K562 (cell line): Measurements from ENCODE around the gene LAMB3. TPM values are rescaled to one million over a fixed set of nuclear protein-coding genes. Genes with fewer than 3 reads are reported as not detected.

Source experiments
- ATF1 ChIP-seq, 2 experiments: fragments of 450-650 bp in 1 of 2; IDR thresholded peaks; 2 replicates each; pipeline ENCODE4 v1.6.1; 2016; ENCODE audit warnings: missing compliant biosample characterization in 1 of 2, missing genetic modification characterization in 1 of 2
- FOXK2 ChIP-seq, 2 experiments: fragments of 450-650 bp; IDR thresholded peaks in 1 of 2; conservative IDR thresholded peaks in 1 of 2; 2 replicates each; pipeline ENCODE4 v1.6.1; 2016; ENCODE audit warnings: low read depth in 2 of 2, mild to moderate bottlenecking in 1 of 2
- JUNB ChIP-seq: fragments of 450-650 bp; formaldehyde crosslinking; conservative IDR thresholded peaks from 2 replicates; pipeline ENCODE4 v1.4.0; 2020; ENCODE audit warnings: mild to moderate bottlenecking
- KDM5B ChIP-seq: fragments of 200-600 bp; sonication (generic); IDR thresholded peaks from 2 replicates; pipeline ENCODE4 v1.6.1; 2012; ENCODE audit warnings: low read depth, mild to moderate bottlenecking, moderate library complexity, low read length, control low read depth, inconsistent platforms; ENCODE audit not compliant: insufficient replicate concordance
- NFYB ChIP-seq: IDR thresholded peaks from 2 replicates; pipeline ENCODE4 v1.6.1; 2011; ENCODE audit warnings: mild to moderate bottlenecking, moderate library complexity; ENCODE audit not compliant: insufficient read length; ENCODE audit errors: extremely low read depth
- NR2C1 ChIP-seq, 2 experiments: fragments of 450-650 bp; IDR thresholded peaks; 2 replicates each; pipeline ENCODE4 v1.6.1; 2017; ENCODE audit warnings: mild to moderate bottlenecking in 2 of 2, antibody characterized with exemption in 1 of 2, inconsistent platforms in 1 of 2, missing compliant biosample characterization in 1 of 2, missing genetic modification characterization in 1 of 2
- ZNF561 ChIP-seq: fragments of 450-650 bp; formaldehyde crosslinking; conservative IDR thresholded peaks from 2 replicates; pipeline ENCODE4 v1.4.0; 2020; ENCODE audit warnings: mild to moderate bottlenecking, moderate library complexity
- ZNF766 ChIP-seq: fragments of 200-800 bp; sonication (Bioruptor generic); conservative IDR thresholded peaks from 2 replicates; pipeline ENCODE4 v1.6.1; 2016; ENCODE audit warnings: missing genetic modification characterization, missing compliant biosample characterization
- polyA plus RNA-seq, 8 experiments: library from polyadenylated mRNA; depleted of rRNA in 4 of 8; stranded (reverse) in 5 of 8; unstranded in 3 of 8; fragments of >200 nt; fragmentation: Nextera tagmentation in 2 of 8; fragmentation: Illumina TruSeq in 1 of 8; extraction: Ambion mirVana in 2 of 8; extraction: Trizol in 1 of 8; gene quantifications; 2 replicates each; pipeline versions ENCODE4 v1.2.1 to v1.2.3, GENCODE V29; 2011 to 2014; ENCODE audit warnings: inconsistent platforms in 1 of 8, missing spikeins in 1 of 8
- total RNA-seq, 7 experiments: library from RNA; depleted of rRNA in 6 of 7; stranded (reverse); fragments of >200 nt in 6 of 7; fragmentation: Illumina TruSeq in 2 of 7; extraction: Trizol in 2 of 7; gene quantifications; 2 replicates each; pipeline versions ENCODE4 v1.2.1 to v1.2.3, GENCODE V29; 2011 to 2021; ENCODE audit warnings: low replicate concordance in 1 of 7
- TF ChIP-seq, protein P1 (sequence below): IDR thresholded peaks from 3 replicates; pipeline ENCODE4 v1.6.1; 2011; ENCODE audit warnings: borderline replicate concordance, mild to moderate bottlenecking, moderate library complexity; ENCODE audit not compliant: insufficient read length; ENCODE audit errors: extremely low read depth
- TF ChIP-seq, protein P2 (sequence below): fragments of 250-450 bp; sonication (Bioruptor Pico); IDR thresholded peaks from 2 replicates; pipeline ENCODE4 v1.5.0; 2021; ENCODE audit warnings: mild to moderate bottlenecking, borderline replicate concordance
- TF ChIP-seq, protein P3 (sequence below): fragments of 250-450 bp; sonication (Bioruptor Pico); IDR thresholded peaks from 2 replicates; pipeline ENCODE4 v1.4.0; 2020
- TF ChIP-seq, protein P4 (sequence below): fragments of 250-450 bp; sonication (Bioruptor Pico); IDR thresholded peaks from 2 replicates; pipeline ENCODE4 v1.5.0; 2021

Gene LAMB3
- total and polyA plus RNA-seq, 9 of the 15 experiments (the other 6 are each of a cell fraction or from before 2014, with no cell fraction given), result 0.08 to 1.3 (median 0.91) TPM

DNA sequence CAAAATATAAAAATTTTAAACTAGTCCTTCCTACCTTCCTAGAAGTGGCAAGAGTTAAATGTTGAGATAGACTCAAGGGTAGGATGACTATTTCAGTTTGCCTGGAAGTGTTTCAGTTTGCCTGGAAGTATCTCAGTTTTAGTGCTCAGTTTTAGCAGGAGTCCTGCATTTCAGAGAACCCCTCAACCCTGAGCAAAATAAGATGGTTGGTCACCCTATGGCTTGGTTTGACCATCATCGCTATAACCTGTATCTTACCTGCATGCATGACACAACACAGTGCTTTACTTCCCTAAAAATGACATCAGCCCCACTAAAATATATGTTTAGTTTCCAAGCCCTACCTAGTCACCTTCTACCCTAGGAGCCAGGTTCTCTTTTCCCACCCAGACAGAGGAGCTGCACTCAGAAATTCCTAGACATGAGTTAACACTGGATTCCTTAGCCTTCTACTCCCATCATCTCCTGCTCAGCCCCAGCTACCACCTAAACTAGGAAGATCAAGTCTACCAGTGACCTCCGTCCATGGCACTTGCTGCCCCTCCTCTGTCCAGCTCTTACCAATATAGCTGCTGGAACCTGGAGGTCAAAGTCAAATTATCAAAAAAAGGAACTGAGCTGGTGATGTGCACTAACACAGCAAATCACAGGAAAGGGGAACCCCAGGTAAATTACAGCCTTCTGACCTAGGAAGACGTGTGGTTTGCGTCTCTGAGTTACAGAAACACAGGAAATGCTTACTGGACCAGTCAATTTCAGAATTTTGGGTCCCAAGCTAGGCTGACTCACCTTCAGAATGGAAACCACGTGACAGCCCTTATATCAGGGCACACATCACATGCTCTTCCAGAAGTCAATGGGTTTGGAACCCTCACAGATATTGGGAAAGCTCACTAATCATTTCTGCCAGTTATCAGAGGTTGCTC lies 20.7 kb upstream of the LAMB3 start (continued):
- TF ChIP-seq, protein P1, sequence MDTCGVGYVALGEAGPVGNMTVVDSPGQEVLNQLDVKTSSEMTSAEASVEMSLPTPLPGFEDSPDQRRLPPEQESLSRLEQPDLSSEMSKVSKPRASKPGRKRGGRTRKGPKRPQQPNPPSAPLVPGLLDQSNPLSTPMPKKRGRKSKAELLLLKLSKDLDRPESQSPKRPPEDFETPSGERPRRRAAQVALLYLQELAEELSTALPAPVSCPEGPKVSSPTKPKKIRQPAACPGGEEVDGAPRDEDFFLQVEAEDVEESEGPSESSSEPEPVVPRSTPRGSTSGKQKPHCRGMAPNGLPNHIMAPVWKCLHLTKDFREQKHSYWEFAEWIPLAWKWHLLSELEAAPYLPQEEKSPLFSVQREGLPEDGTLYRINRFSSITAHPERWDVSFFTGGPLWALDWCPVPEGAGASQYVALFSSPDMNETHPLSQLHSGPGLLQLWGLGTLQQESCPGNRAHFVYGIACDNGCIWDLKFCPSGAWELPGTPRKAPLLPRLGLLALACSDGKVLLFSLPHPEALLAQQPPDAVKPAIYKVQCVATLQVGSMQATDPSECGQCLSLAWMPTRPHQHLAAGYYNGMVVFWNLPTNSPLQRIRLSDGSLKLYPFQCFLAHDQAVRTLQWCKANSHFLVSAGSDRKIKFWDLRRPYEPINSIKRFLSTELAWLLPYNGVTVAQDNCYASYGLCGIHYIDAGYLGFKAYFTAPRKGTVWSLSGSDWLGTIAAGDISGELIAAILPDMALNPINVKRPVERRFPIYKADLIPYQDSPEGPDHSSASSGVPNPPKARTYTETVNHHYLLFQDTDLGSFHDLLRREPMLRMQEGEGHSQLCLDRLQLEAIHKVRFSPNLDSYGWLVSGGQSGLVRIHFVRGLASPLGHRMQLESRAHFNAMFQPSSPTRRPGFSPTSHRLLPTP, result no peak
- TF ChIP-seq KDM5B (no peak), FOXK2 (conservative IDR thresholded peaks at IDR 0.05 in 1 of 2, IDR thresholded peaks at IDR 0.05 in 1 of 2; ENCODE audit: low read depth in 2 of 2) (no peak), NR2C1 (IDR thresholded peaks at IDR 0.05) (no peak), NR2C1 (tag; IDR thresholded peaks at IDR 0.05) (0 out of 2 replicates have a peak, but pooled peaks have one; percentile 12), ZNF766 (CRISPR knock-in tag) (no peak), JUNB (CRISPR knock-in tag) (no peak), ZNF561 (no peak), NFYB (no peak), ATF1 (CRISPR knock-in tag; IDR thresholded peaks at IDR 0.05) (no peak), ATF1 (tag; IDR thresholded peaks at IDR 0.05) (no peak)
- TF ChIP-seq, protein P2, sequence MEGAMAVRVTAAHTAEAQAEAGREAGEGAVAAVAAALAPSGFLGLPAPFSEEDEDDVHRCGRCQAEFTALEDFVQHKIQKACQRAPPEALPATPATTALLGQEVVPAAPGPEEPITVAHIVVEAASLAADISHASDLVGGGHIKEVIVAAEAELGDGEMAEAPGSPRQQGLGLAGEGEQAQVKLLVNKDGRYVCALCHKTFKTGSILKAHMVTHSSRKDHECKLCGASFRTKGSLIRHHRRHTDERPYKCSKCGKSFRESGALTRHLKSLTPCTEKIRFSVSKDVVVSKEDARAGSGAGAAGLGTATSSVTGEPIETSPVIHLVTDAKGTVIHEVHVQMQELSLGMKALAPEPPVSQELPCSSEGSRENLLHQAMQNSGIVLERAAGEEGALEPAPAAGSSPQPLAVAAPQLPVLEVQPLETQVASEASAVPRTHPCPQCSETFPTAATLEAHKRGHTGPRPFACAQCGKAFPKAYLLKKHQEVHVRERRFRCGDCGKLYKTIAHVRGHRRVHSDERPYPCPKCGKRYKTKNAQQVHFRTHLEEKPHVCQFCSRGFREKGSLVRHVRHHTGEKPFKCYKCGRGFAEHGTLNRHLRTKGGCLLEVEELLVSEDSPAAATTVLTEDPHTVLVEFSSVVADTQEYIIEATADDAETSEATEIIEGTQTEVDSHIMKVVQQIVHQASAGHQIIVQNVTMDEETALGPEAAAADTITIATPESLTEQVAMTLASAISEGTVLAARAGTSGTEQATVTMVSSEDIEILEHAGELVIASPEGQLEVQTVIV, result no peak
- TF ChIP-seq, protein P3, sequence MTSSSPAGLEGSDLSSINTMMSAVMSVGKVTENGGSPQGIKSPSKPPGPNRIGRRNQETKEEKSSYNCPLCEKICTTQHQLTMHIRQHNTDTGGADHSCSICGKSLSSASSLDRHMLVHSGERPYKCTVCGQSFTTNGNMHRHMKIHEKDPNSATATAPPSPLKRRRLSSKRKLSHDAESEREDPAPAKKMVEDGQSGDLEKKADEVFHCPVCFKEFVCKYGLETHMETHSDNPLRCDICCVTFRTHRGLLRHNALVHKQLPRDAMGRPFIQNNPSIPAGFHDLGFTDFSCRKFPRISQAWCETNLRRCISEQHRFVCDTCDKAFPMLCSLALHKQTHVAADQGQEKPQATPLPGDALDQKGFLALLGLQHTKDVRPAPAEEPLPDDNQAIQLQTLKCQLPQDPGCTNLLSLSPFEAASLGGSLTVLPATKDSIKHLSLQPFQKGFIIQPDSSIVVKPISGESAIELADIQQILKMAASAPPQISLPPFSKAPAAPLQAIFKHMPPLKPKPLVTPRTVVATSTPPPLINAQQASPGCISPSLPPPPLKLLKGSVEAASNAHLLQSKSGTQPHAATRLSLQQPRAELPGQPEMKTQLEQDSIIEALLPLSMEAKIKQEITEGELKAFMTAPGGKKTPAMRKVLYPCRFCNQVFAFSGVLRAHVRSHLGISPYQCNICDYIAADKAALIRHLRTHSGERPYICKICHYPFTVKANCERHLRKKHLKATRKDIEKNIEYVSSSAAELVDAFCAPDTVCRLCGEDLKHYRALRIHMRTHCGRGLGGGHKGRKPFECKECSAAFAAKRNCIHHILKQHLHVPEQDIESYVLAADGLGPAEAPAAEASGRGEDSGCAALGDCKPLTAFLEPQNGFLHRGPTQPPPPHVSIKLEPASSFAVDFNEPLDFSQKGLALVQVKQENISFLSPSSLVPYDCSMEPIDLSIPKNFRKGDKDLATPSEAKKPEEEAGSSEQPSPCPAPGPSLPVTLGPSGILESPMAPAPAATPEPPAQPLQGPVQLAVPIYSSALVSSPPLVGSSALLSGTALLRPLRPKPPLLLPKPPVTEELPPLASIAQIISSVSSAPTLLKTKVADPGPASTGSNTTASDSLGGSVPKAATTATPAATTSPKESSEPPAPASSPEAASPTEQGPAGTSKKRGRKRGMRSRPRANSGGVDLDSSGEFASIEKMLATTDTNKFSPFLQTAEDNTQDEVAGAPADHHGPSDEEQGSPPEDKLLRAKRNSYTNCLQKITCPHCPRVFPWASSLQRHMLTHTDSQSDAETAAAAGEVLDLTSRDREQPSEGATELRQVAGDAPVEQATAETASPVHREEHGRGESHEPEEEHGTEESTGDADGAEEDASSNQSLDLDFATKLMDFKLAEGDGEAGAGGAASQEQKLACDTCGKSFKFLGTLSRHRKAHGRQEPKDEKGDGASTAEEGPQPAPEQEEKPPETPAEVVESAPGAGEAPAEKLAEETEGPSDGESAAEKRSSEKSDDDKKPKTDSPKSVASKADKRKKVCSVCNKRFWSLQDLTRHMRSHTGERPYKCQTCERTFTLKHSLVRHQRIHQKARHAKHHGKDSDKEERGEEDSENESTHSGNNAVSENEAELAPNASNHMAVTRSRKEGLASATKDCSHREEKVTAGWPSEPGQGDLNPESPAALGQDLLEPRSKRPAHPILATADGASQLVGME (CRISPR knock-in tag), result 0 out of 2 replicates have a peak, but pooled peaks have one; percentile 11
- TF ChIP-seq, protein P4, sequence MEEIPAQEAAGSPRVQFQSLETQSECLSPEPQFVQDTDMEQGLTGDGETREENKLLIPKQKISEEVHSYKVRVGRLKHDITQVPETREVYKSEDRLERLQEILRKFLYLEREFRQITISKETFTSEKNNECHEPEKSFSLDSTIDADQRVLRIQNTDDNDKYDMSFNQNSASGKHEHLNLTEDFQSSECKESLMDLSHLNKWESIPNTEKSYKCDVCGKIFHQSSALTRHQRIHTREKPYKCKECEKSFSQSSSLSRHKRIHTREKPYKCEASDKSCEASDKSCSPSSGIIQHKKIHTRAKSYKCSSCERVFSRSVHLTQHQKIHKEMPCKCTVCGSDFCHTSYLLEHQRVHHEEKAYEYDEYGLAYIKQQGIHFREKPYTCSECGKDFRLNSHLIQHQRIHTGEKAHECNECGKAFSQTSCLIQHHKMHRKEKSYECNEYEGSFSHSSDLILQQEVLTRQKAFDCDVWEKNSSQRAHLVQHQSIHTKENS (CRISPR knock-in tag), result no peak
